GM13976 (cell line): ENCODE results near the gene NOC2L.

Experiments used
- DNase-seq: peaks from one replicate; pipeline ENCODE4 v3.0.0; 2012; ENCODE audit warnings: low spot score
- in situ Hi-C: fragments of 300-500 bp; cut with MboI; formaldehyde crosslinking; loops from one replicate; pipeline ENCODE4 v1.12.0; 2022; ENCODE audit warnings: low sequenced_read_pairs, mixed read lengths, inconsistent platforms; ENCODE audit not compliant: unreplicated experiment
- TF ChIP-seq, protein P1 (sequence below): IDR thresholded peaks from 2 replicates; pipeline ENCODE4 v1.5.1; 2012; ENCODE audit warnings: borderline replicate concordance, mild to moderate bottlenecking; ENCODE audit not compliant: insufficient read depth; ENCODE audit errors: extremely low read depth, missing control alignments, control extremely low read depth

The NOC2L gene

DNA sequence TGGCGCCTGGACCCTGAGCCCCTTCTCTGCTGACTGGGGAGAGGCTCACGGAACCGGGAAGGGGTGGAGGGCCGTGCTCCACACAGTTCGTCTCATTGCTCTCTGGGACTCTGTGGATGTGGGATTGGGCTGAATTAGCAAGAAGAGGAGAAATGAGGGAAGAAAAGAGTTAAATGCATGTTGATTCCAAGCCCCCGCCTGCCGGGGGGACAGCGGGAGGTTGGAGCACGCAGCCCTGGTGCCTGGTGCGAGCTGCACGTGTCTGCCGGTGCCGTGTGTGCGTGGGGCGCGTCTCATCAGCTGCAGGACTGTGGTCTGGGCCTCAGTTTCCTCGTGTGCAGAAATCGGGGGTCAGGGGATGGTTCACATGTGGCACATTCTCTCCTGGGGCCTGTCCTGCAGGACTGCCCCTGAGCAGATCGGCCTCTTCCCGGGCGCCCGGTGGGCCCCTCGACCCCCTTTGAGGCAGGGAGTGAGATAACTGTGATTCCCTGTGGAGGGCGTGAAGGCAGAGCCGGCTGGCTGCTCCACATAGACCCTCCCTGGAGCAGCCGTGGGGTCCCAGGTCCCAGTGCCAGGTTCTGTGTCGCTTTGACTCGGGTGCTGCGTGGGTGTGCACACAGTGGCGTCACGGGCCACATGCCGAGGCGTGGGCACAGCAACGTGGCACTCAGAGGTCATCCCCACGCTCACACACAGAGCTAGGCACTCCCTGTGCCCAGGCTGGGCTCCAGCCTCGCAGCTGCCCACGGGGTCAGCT is 23.9 kb downstream of the NOC2L start:
- in situ Hi-C loops: no loop called here
- TF ChIP-seq, protein P1, sequence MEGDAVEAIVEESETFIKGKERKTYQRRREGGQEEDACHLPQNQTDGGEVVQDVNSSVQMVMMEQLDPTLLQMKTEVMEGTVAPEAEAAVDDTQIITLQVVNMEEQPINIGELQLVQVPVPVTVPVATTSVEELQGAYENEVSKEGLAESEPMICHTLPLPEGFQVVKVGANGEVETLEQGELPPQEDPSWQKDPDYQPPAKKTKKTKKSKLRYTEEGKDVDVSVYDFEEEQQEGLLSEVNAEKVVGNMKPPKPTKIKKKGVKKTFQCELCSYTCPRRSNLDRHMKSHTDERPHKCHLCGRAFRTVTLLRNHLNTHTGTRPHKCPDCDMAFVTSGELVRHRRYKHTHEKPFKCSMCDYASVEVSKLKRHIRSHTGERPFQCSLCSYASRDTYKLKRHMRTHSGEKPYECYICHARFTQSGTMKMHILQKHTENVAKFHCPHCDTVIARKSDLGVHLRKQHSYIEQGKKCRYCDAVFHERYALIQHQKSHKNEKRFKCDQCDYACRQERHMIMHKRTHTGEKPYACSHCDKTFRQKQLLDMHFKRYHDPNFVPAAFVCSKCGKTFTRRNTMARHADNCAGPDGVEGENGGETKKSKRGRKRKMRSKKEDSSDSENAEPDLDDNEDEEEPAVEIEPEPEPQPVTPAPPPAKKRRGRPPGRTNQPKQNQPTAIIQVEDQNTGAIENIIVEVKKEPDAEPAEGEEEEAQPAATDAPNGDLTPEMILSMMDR: no peak
- no peak for DNase-seq

- TF ChIP-seq, protein P1: no peak
- in situ Hi-C loops: no loop called here
- DNase-seq: no peak
These were observed 25.5 kb downstream of the NOC2L start for GRCh38 chr1:933603-933940.

- DNase-seq: no peak
- TF ChIP-seq, protein P1: no peak
- in situ Hi-C loops: no loop called here
These were observed 26.1 kb downstream of the NOC2L start for GRCh38 chr1:932776-933602.

DNA sequence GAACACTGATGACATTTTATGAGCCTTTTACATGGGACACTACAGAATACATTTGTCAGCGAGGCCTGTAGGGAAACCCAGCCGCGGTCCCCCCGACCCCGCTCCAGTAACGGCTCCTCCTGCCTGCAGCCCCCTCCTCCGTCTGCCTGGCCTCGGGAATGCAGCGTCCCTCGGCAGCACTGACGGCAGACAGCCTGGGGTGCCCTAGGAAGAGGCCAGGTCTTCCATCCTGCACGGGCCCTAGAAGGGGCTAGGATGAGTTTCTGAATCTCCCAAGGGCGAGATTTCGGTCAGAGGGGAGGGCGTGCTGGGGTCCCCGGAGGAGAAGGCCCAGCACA is 26.9 kb downstream of the NOC2L start:
- DNase-seq: no peak
- TF ChIP-seq, protein P1: no peak

DNA sequence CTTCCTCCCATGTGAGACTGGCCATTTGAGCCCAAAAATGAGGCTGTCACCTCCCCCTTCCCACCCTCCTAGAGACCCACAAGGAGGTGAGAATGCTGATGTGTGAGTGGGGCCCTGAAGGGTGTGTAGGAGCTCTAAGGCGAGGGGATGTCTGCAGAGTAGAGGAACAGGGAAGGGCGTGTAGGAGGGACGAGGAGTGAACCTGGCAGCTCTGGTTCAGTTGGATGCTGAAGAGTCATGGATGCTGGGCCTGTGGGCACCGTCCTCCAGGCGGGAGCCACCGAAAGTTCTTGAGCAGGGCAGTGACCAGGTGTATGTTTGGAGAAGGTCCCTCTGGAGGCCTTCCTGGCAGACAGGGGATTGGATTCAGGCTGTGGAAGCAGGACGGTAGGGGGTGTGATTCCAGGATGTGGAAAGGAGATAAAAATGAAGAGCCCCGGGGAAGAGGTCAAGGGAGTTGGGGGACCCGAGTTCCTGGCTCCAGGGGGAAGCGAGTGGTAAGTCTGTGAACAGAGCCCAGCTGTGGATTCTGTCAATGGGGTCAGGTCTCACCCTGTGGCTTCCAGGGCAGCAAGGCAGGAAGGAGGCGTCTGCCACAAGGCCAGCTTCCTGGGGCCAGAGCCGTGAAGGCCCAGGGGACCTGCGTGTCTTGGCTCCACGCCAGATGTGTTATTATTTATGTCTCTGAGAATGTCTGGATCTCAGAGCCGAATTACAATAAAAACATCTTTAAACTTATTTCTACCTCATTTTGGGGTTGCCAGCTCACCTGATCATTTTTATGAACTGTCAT is 27.5 kb downstream of the NOC2L start:
- DNase-seq: no peak
- in situ Hi-C loops: no loop called here
- TF ChIP-seq, protein P1: no peak

More for the DNA sequence above, 26.9 kb downstream of the NOC2L start:
- in situ Hi-C loops: no loop called here

DNA sequence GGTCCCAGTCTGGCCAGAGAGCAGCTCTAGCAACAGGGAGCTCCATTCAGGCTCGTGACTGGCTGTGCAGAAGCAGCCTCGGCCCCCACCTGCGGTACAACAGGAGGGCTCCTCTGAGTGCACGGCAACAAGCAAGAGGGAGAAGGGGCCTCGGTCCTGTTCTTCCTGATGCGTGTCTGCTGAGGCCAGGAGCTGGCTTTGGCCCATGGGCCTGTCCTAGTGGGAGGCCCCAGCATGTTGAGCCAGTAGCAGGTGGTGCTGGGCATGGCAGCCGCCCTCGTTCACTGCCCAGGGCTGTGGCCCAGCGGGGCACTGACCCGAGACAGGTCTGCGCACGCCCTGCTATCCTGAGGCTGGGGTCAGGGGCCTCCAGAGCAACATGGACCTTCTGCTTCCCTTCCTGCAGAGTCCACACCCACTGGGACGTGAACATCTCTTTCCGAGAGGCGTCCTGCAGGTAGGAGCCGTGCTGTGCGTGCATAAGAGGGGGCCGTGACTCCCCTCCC is 28.4 kb downstream of the NOC2L start:
- in situ Hi-C loops: no loop called here
- DNase-seq: no peak

More for the DNA sequence above, 28.4 kb downstream of the NOC2L start:
- TF ChIP-seq, protein P1: no peak
